ENCODE data around the gene IFT80.

The IFT80 gene

DNA sequence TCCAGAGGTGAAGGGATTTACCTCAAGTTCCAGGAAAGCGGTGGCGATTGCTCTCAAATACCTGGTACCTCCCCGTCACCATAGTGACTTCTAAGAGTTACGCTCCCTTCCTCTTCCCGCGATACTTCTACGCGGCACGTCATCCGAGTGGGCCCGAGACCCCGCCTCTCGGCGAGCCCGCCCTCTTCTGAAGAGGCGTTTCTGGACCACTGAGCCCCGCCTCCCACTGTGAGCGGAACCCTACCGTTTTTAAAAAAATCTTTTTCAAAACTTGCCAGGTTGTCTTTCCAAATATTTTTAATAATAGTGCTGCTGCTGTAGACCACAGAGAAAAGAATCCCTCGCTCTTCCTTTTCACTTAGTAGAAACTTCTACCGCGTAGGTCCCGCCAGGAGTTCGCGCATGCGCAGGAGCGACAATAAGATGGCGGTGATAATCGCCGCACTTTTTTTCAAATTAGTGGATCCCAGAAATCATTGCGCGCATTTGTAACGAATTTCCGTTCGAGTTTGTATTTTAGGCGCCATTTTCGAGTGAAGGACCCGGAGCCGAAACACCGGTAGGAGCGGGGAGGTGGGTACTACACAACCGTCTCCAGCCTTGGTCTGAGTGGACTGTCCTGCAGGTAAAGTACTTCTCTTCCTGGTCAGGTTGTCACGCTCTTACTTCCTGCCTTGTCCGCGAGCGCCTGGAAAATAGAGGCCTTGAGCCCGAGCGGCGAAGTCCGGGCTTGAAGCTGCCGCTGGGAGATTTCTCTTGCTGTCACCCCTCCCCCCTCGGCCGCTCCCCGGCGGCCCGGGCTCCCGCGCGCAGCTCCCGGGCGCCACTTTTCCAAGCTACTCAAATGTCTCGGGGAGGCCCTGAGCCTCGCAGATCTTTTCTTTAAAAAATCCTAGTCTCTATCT is at the start of gene IFT80, which contains the start of gene SMC4:
Gene IFT80 (minus strand): TSS at position 101 of the 905 bp plus-strand sequence. CDS start 14,625 bp downstream, outside the sequence.
Gene SMC4 (plus strand): TSS at position 526 of the 905 bp plus-strand sequence. CDS start 1,177 bp downstream, outside the sequence.
- TF ChIP-seq ZNF274 (IDR thresholded peaks at IDR 0.05; ENCODE audit: low read depth, low read length) = no peak

DNA sequence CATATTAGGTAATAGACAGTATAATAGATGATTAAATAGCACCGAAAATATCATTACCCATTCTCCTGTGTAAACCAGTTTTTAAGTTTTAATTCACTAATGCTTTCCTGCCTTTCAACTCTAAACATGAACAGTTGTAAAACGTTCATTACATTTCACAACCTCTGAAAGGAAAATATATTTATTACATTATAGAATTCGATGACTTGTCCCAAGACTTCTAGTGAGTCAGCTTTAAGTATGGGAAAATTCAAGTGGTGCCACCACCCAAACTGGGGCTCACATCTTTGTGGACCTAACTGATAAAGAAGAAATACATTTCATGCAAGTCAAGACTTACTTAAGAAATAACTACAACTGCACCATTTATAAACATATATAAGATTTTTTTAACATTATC is 48.5 kb upstream of the IFT80 start:
- no peak for TF ChIP-seq ZNF274 (IDR thresholded peaks at IDR 0.05; ENCODE audit: low read depth, low read length)
- no peak overlapping the region; the same call in 1 of the 2 replicates for H3K4me3 ChIP-seq (ENCODE audit: low read length)

More for the DNA sequence above, at the start of gene IFT80, which contains the start of gene SMC4:
- H3K4me3 ChIP-seq (ENCODE audit: low read length) = peak within 1 kb of the TSS; percentile 91

GRCh38 chr3:160446522-160447056 is 47.6 kb upstream of the IFT80 start:
- TF ChIP-seq ZNF274 (IDR thresholded peaks at IDR 0.05; ENCODE audit: low read depth, low read length) = no peak
- no peak overlapping the region for H3K4me3 ChIP-seq (ENCODE audit: low read length)

- H3K4me3 ChIP-seq (ENCODE audit: low read length) = no peak overlapping the region
- no peak for TF ChIP-seq ZNF274 (IDR thresholded peaks at IDR 0.05; ENCODE audit: low read depth, low read length)
These were observed 46.8 kb upstream of the IFT80 start for GRCh38 chr3:160445854-160446253.

DNA sequence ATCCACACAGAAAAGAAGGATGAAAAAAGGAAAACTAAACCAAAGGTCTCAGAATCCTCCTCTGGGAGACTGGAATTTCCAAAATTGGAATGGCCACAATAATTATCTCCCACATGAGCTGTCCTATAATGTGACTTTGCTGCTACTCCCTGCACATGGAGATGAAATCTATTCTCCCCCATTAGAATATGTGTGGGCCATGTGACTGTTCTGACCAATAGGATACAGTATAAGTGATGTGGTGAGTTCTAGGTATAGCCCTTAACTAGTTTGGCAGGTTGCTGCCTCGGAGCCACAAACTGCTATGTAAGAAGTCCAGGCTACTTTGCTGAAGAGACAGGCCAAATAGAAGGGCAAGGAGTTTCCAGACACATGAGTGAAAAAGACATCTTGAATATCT is 45.4 kb upstream of the IFT80 start:
- no peak for TF ChIP-seq ZNF274 (IDR thresholded peaks at IDR 0.05; ENCODE audit: low read depth, low read length)
- no peak overlapping the region for H3K4me3 ChIP-seq (ENCODE audit: low read length)

DNA sequence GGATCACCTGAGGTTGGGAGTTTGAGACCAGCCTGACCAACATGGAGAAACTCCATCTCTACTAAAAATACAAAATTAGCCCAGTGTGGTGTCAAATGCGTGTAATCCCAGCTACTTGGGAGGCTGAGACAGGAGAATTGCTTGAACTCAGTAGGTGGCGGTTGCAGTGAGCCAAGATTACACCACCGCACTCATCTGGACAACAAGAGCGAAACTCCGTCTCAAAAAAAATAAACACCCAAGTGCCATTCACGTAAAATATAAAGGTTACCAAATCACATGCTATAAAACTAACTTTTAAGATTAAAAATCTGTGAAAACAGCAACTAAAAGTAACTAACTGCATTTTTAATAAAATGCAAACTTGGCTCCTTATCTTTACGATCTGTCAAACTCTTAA is 41.7 kb upstream of the IFT80 start:
- TF ChIP-seq ZNF274 (IDR thresholded peaks at IDR 0.05; ENCODE audit: low read depth, low read length) = no peak
- H3K4me3 ChIP-seq (ENCODE audit: low read length) = no peak overlapping the region

GRCh38 chr3:160437083-160437455 is 38.0 kb upstream of the IFT80 start:
- no peak overlapping the region for H3K4me3 ChIP-seq (ENCODE audit: low read length)
- TF ChIP-seq ZNF274 (IDR thresholded peaks at IDR 0.05; ENCODE audit: low read depth, low read length) = no peak

DNA sequence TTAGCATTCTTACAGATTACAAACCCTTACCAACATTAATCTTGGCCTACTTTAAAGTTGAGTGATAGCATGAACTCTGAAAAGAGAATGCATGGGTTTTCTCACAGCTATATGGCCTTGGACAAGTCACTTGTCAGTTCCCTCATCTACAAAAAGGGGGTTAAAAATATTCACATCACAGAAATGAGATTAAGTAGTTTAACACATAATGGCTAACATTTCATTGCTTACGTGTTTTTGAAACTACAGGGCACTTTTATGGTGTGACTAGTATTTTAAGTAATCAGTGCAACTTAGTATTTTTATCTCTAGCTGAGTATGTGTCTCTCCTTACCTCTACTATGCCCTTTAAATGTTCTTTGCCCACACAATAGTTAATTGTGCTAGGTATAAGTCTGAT is 36.7 kb upstream of the IFT80 start:
- TF ChIP-seq ZNF274 (IDR thresholded peaks at IDR 0.05; ENCODE audit: low read depth, low read length) = no peak

DNA sequence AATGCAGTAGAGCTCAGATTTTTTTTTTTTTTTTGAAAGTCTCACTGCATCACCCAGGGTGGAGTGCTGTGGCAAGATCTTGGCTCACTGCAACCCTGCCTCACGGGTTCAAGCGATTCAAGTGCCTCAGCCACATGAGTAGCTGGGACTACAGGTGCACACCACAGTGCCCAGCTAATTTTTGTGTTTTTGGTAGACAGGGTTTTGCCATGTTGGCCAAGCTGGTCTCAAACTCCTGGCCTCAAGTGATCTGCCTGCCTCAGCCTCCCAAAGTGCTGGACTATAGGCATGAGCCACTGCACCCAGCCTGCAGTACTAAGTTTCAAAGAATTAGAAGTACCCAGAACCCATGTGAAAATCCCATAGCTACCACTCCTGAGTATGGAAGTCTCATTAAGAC is 36.1 kb upstream of the IFT80 start:
- no peak for TF ChIP-seq ZNF274 (IDR thresholded peaks at IDR 0.05; ENCODE audit: low read depth, low read length)

More for the DNA sequence above, 36.7 kb upstream of the IFT80 start:
- H3K4me3 ChIP-seq (ENCODE audit: low read length) = no peak overlapping the region

DNA sequence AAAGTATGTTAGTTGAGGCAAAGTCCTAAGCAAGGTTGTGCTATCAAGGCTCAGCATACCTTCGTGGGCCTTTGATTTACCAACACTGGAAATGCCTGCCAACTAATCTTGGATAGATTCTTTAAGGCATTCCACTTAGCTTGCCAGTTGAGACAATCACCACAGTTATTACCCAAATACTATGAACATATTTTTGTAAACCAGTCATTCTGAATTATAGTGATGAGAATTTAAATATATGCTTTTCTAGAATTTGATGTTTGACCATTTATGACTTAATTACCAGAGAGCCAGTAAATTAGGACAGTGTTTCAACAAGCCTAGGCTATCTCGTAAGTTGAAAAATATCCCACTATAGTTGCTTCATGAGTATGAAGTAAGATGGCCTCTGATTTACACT is 35.0 kb upstream of the IFT80 start:
- no peak for TF ChIP-seq ZNF274 (IDR thresholded peaks at IDR 0.05; ENCODE audit: low read depth, low read length)
- no peak overlapping the region for H3K4me3 ChIP-seq (ENCODE audit: low read length)

More for the DNA sequence above, 36.1 kb upstream of the IFT80 start:
- H3K4me3 ChIP-seq (ENCODE audit: low read length) = no peak overlapping the region

DNA sequence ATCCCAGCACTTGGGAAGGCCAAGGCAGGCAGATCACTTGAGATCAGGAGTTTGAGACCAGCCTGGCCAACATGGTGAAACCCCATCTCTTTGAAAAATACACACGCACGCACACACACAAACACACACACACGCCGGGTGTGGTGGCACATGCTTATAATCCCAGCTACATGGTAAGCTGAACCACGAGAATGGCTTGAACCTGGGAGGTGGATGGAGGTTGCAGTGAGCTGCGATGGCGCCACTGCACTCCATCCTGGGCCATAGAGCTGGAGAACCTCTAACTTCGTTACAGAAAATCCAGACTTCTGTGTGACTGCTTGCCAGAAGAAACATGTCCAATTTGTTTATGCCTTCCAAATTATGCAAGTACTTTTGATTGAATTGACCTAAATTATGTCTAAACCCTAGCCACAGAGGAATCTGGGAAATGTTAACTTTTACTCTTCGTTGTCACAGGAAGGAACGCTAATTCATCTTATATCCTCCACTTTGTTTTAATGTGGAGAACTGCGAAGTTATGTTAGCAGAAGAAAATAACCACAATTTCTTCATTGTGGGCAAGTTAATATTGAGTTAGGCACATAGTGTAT is 28.9 kb upstream of the IFT80 start:
- TF ChIP-seq ZNF274 (IDR thresholded peaks at IDR 0.05; ENCODE audit: low read depth, low read length) = no peak
- H3K4me3 ChIP-seq (ENCODE audit: low read length) = no peak overlapping the region

- H3K4me3 ChIP-seq (ENCODE audit: low read length) = no peak overlapping the region
- TF ChIP-seq ZNF274 (IDR thresholded peaks at IDR 0.05; ENCODE audit: low read depth, low read length) = no peak
These were observed 18.3 kb upstream of the IFT80 start for GRCh38 chr3:160417311-160417710.

DNA sequence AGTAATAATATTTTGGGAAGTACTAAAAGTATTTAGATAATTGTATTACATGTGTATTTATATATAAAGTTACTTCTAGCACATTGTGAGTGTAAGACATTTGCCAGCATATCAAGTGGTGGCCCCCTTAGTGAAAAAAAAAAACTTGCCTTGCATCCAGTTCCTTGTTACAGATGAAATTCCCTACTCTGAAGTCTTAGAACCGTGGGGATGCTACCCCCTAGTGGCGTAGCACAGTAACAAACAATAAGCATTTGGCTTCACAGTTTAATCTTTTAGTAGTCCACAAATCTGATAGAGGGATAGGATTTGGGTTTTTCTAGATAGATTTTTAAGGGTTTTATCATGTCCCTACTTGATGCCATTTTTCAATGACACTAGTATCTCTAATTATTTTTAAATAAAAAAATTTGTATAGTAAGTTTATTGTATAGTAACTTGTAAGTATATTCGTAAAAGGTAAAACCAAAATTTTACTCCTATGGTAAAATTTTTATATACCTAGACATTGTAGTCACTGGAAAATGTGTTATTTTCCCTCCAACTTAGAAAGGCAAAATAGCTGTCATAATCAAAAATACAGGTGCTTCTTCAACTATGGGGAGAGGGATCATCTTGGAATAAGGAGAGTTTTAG is 14.7 kb upstream of the IFT80 start:
- H3K4me3 ChIP-seq (ENCODE audit: low read length) = no peak overlapping the region
- no peak for TF ChIP-seq ZNF274 (IDR thresholded peaks at IDR 0.05; ENCODE audit: low read depth, low read length)

DNA sequence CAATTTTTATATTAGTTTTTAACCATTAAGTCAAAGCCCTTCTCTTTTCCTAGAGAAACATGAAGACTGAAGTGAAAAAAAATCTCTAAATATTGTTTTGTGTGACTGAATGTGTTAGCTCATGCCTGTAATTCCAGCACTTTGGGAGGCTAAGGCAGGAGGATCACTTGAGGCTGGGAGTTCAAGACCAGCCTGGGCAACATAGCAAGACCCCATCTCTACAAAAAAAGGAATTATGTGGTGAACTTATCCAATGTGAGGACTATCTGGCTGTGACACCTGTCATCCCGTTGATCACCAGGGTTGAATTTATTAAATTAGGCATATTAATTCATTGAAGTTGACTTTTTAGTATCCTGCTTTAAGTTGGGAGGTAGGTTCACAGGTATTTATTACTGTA is 13.5 kb upstream of the IFT80 start:
- no peak overlapping the region for H3K4me3 ChIP-seq (ENCODE audit: low read length)
- TF ChIP-seq ZNF274 (IDR thresholded peaks at IDR 0.05; ENCODE audit: low read depth, low read length) = no peak

Data from GM08714 (cell line).